Measurements from ENCODE around the gene DBF4B. TPM values are rescaled to one million over a fixed set of nuclear protein-coding genes. Genes with fewer than 3 reads are reported as not detected.

Gene DBF4B
- total RNA-seq, 1 experiment from 2014 or later = 24.7 TPM

DNA sequence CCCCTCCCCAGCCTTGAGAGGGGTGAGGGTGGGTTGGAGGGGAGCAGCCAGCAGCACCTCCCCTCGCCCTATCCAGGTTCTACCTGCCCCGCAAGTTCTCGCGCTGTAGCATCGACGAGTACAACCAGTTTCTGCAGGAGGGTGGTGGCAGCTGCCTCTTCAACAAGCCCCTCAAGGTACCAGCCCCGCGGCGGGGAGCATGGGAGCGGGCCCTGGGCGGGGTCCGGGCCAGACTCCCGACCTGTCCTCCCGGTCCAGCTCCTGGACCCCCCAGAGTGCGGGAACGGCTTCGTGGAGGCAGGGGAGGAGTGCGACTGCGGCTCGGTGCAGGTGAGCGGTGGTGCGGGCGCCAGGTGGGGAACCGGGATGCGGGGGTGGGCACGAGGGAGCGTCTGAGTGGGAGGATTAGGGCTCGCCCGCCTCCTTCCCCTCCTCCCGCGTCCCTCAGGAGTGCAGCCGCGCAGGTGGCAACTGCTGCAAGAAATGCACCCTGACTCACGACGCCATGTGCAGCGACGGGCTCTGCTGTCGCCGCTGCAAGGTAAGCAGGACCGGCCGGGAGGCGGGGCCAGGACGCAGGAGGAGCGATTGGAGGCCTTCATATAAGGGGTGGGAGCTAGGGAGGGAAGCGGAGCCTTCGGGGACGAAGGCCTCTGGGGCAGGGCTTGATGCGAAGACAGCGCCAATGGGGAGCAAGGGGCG, 66.8 kb downstream of the DBF4B start:
- H3K4me1 ChIP-seq (ENCODE audit: insufficient read depth, low read length) = no peaks in the 10 kb centered on the region; the same call in 1 of the 2 replicates
- H3K14ac ChIP-seq (ENCODE audit: insufficient read depth, low read length) = no peak overlapping the region
- H3K23me2 ChIP-seq (ENCODE audit: insufficient read length, low read depth, low read length, poor library complexity, severe bottlenecking) = peaks cover 10% of the 10 kb centered on the region
- no peaks in the 10 kb centered on the region for H4K20me1 ChIP-seq (ENCODE audit: control insufficient read depth, insufficient read depth, insufficient read length)
- no peak overlapping the region; a peak in 1 of 7 replicates for H3K27ac Mint-ChIP-seq
- H2AK5ac ChIP-seq (ENCODE audit: insufficient read length, low read length) = no peak overlapping the region
- no peak overlapping the region for H4K91ac ChIP-seq (ENCODE audit: insufficient read length, low read depth, low read length)
- H3K56ac ChIP-seq (ENCODE audit: insufficient read length, low read depth, low read length) = no peak overlapping the region
- no peak overlapping the region for H2AFZ ChIP-seq (ENCODE audit: low read length)
- H3K36me3 Mint-ChIP-seq (ENCODE audit: insufficient read depth in 1 of 3, low read depth in 3 of 3) = no peaks in the 10 kb centered on the region
- H2BK5ac ChIP-seq (ENCODE audit: insufficient read length, low read length) = no peak overlapping the region
- H2BK120ac ChIP-seq (ENCODE audit: low read depth, low read length, poor library complexity, severe bottlenecking) = no peak overlapping the region
- no peak overlapping the region for H2BK12ac ChIP-seq (ENCODE audit: insufficient read length, low read depth, low read length)
- no peak overlapping the region for H4K5ac ChIP-seq (ENCODE audit: insufficient read length, low read depth, low read length)
- H3K79me2 ChIP-seq (ENCODE audit: insufficient read depth, low read length) = no peaks in the 10 kb centered on the region
- peak overlapping the region; percentile 72 to 88 for H3K4me3 Mint-ChIP-seq
- H2BK15ac ChIP-seq (ENCODE audit: low read depth, low read length) = no peak overlapping the region
- H3K79me1 ChIP-seq (ENCODE audit: insufficient read depth, low read depth, low read length, poor library complexity, severe bottlenecking) = no peaks in the 10 kb centered on the region
- no peaks in the 10 kb centered on the region for H3K9me3 ChIP-seq (ENCODE audit: control insufficient read depth, low read depth, low read length)
- H3T11ph ChIP-seq (ENCODE audit: low read length) = no peak overlapping the region
- H3K18ac ChIP-seq (ENCODE audit: insufficient read length, low read depth, low read length) = no peak overlapping the region
- H3K23ac ChIP-seq (ENCODE audit: insufficient read length, low read depth, low read length) = no peak overlapping the region
- H3K9ac ChIP-seq (ENCODE audit: extremely low read depth, insufficient read length, low read length) = no peak overlapping the region
- no CpG with 5 or more reads among the region's 50 CpGs for WGBS (ENCODE audit: extremely low coverage, insufficient read length, low lambda C conversion rate)
- TF ChIP-seq, protein P1, sequence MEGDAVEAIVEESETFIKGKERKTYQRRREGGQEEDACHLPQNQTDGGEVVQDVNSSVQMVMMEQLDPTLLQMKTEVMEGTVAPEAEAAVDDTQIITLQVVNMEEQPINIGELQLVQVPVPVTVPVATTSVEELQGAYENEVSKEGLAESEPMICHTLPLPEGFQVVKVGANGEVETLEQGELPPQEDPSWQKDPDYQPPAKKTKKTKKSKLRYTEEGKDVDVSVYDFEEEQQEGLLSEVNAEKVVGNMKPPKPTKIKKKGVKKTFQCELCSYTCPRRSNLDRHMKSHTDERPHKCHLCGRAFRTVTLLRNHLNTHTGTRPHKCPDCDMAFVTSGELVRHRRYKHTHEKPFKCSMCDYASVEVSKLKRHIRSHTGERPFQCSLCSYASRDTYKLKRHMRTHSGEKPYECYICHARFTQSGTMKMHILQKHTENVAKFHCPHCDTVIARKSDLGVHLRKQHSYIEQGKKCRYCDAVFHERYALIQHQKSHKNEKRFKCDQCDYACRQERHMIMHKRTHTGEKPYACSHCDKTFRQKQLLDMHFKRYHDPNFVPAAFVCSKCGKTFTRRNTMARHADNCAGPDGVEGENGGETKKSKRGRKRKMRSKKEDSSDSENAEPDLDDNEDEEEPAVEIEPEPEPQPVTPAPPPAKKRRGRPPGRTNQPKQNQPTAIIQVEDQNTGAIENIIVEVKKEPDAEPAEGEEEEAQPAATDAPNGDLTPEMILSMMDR (conservative IDR thresholded peaks at IDR 0.05) = peak; percentile 28; the same call in 2 of the 3 replicates
- H3K27me3 Mint-ChIP-seq (ENCODE audit: low read depth) = peaks cover 49% of the 10 kb centered on the region
- H3K27me3 ChIP-seq (ENCODE audit: insufficient read depth, low read length) = peaks cover 4% of the 10 kb centered on the region; the same call in 1 of the 2 replicates
- H3K4me1 Mint-ChIP-seq = peaks cover 12 to 19% of the 10 kb centered on the region in 2 experiments; a peak in 3 of 4 replicates
- H3K4me2 ChIP-seq (ENCODE audit: insufficient read depth, insufficient read length, low read length) = peak overlapping the region; percentile 42
- H3K27ac ChIP-seq (ENCODE audit: insufficient read length, low read depth, low read length) = no peak overlapping the region
- H4K8ac ChIP-seq (replicated peaks; ENCODE audit: insufficient read length, low read depth, low read length) = no peak overlapping the region
- no peak overlapping the region for H2BK20ac ChIP-seq (ENCODE audit: low read depth, low read length, poor library complexity, severe bottlenecking)
- no peak for DNase-seq
- H3K4ac ChIP-seq (ENCODE audit: low read depth, low read length) = no peak overlapping the region
- H3K9me3 Mint-ChIP-seq = no peaks in the 10 kb centered on the region

Measured in H9 (cell line).